Fibroblast of skin of scalp (primary cell): ENCODE measurements around the gene XRCC5.
A peak's percentile ranks its signal among the peaks of the same experiment; 100 is the strongest.
"Not testable (repeated sequence)": the region's sequence is repeated elsewhere in the genome, so short reads cannot be mapped to it uniquely, and the experiment has no call there.

ENCODE experiments used
- DNase-seq: peaks from one replicate; pipeline ENCODE4 v3.0.0-alpha.2; 2013

The XRCC5 gene

DNA sequence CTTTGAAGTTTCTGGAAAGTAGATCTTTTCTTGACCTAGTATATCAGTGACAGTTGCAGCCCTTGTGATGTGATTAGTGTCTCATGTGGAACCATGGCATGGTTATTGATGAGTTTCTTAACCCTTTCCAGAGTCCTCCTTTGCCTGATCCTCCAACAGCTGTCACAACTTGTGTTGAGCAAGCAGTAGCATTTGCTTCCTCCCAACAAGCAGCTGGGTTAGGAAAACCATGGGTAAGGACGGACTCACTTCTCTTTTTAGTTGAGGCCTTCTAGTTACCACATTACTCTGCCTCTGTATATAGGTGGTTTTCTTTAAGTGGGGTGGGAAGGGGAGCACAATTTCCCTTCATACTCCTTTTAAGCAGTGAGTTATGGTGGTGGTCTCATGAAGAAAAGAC, 96.3 kb downstream of the XRCC5 start:
- DNase-seq = no peak

GRCh38 chr2:216206041-216206703, 97.0 kb downstream of the XRCC5 start:
- no peak for DNase-seq

DNA sequence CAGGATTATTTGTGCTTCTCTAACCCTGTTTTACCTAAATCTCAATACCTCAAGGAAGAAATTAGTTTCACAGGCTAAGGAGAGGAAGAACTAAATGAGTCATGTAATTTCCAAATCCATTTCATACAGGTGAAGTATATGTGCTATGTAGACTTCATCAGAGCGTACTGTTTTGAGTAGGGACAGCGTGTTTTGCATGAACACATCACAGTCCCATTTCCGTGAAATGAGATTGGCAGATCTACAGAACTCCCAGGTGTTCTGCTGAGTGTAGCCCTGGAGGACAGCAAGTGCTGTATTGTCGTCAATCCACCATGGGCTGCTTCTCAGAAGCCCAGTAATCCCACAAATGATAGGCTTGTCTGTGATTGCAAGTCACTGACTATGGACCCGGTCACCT, 97.7 kb downstream of the XRCC5 start:
- DNase-seq = no peak

- DNase-seq = not testable (repeated sequence)
Measured at GRCh38 chr2:216208661-216209060, 99.5 kb downstream of the XRCC5 start.

DNA sequence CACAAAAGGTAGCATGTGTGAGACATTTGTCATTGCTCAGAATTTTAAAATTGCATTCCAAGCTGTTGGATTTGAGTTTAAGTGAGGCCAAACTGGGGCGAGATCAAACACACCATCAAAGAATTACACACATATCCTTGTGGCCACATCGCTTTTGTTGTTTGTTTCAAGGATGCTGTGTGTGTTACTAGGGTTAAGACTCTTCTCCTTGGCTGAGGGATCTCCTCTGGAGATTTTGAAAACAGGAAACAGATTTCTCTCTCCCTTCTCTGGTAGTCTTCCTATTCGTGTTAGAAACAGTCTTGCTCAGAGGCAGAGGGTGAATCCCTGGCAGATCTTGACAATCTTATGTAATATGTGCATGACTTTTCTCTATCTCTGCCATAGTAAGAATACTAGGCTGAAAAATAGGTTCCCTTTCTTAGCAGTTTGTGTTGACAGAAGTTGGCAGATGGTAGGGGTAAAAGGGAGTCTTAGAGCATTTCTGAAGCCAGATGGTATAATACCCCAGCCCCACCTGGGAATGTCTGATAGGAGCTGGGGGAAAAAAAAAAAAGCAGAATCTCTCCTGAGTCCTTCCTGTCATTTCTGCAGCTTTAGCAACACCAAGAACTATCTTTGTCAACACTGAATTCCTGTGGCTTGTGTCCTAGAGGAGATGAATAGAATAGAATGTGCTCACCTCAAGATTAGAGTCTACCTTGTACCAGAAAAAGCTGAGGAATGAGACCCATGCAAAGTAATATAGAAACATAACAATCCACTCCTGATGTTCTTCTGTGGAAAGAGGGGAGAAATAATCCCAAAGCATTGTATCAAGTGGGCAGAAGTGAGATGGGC, 101.8 kb downstream of the XRCC5 start:
- DNase-seq = no peak

DNA sequence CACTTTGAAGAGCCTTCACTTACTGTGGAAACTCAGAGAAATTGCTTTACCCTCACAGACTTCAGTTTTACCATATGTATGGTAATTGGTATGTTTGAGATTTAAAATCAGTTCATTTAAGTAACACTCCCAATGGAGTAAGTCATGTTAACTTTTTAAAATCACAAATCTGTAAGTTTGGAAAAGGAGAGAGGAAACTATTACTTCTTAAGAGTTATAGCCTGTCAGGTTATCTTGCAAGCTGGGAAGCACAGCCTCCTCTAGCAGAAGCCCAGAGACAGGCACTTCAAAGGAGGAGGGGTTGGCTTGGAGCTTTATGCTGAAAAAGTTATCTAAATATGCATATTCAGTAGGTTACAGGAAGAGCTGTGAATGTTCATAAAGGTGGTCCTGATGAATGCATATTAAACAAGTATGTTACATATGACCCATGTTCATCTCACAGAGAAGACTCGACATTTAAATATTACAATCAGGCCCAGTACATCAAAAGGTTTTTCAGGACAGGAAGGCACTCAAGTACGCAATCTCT, 102.5 kb downstream of the XRCC5 start:
- DNase-seq = no peak

- no peak for DNase-seq
Measured at GRCh38 chr2:216214768-216215167, 105.6 kb downstream of the XRCC5 start.

DNA sequence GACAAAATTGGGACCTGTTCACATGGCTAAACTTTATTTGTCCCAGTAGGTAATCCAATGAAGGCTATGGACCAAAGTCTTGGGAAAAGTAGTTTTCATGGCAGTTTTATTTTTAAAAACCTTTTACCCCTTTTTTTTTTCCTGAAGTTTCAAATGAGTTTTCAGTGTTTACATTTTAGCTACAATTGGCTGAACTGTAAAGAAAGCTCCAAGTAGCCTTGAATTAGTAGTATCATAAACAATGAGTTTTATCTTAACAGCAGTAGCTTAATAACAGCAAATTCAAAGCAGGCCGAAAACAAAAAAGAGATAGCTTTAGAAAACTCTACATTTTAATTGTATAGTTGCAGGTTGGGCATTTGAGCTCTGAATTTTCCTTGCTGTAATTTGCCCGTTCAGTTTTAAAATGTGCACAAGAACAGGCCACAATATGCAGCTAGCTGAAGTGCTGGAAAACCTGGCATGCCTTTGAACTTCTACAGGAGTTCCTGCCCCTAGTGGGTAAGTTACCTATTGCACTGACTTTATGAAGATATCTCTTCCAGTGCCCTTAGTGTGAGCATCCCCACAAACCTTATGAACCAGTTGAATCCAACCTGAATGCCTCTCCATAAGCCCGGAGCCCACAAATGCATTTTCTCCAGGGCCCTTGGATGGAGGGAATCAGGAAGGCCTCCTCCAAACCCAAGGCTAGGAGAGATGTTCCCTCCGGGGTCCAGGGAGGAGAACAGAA, 106.7 kb downstream of the XRCC5 start:
- DNase-seq = no peak

DNA sequence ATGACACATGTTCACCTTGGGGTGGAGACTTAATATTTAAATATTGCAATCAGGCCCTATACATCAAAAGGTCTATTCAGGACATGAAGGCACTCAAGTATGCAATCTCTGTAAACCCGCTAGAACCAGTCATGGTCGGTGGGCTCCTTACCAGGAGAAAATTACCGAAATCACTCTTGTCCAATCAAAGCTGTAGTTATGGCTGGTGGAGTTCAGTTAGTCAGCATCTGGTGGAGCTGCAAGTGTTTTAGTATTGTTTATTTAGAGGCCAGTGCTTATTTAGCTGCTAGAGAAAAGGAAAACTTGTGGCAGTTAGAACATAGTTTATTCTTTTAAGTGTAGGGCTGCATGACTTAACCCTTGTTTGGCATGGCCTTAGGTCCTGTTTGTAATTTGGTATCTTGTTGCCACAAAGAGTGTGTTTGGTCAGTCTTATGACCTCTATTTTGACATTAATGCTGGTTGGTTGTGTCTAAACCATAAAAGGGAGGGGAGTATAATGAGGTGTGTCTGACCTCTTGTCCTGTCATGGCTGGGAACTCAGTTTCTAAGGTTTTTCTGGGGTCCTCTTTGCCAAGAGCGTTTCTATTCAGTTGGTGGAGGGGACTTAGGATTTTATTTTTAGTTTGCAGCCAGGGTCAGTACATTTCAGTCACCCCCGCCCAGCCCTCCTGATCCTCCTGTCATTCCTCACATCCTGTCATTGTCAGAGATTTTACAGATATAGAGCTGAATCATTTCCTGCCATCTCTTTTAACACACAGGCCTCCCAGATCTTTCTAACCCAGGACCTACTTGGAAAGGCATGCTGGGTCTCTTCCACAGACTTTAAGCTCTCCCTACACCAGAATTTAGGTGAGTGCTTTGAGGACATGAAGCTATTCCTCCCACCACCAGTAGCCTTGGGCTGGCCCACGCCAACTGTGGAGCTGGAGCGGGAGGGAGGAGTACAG, 108.1 kb downstream of the XRCC5 start:
- peak; percentile 54 for DNase-seq

DNA sequence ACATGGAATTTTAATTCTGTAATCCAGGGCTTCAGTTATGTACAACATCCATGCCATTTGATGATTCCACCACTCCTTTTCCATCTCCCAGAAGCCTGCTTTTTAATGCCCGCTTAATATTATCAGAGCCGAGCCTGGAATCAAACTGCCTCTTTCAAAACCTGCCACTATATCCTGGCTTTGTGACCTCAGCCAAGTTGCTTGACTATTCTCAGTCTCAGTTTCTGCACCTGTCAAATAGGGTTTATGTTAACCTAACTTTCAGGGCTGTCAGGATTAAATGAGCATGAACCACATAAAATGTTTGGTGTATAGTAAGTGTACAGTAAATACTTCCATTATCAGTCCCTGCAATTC, 108.7 kb downstream of the XRCC5 start:
- DNase-seq = no peak

GRCh38 chr2:216219861-216220260, 110.7 kb downstream of the XRCC5 start:
- no peak for DNase-seq

- no peak for DNase-seq
Measured at GRCh38 chr2:216220976-216221375, 111.8 kb downstream of the XRCC5 start.

GRCh38 chr2:216221811-216222210, 112.7 kb downstream of the XRCC5 start:
- DNase-seq = no peak

DNA sequence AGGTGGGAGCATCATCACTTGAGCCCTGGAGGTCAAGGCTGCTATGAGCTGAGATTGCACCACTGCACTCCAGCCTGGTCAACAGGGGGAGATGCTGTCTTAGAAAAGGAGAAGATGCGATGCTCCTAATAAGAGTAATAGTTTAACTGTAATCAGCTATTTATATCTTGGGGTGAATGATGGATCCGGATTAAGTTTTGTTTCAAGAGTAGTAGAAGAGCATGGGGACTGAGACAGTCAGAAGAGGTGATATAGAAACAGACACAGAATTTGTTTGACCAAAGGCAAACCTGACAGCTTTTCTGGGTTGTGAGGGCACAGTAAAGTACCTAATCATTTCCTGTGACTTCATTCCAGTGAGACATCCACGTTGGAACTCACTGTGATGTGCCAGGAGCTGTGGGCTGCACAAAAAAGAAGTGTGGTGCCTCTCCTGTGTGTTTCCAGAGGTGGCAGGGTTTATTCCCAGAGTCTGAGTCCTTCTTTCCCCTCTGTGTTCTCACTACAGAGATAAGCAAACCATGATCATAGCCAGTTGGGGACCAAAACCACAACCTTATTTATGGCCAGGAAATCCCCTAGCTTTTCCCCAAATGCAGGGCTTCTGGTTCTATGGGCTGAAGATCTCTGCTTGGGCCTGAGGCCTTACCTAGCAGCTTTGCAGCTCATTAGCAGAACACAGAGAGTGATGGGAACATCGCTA, 113.7 kb downstream of the XRCC5 start:
- DNase-seq = peak; percentile 56

DNA sequence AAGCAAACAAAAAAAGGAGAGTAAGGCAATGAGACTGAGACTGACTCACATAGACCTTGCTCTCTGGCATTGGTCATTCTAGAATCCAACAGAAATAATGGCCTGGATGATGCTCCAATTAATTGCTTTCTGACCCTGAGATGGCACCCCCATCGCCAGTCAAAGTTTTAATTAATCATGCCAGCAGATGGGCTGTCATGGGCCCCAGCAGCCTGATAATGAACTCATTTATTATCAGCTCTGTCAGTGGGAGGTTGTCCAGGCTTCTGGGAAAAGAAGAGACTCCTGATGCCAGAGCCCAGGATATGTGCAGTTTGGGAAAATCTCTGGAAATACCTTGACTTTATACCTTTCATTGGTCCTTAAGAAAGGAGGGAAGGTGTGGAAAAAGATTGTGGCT, 115.2 kb downstream of the XRCC5 start:
- DNase-seq = no peak

DNA sequence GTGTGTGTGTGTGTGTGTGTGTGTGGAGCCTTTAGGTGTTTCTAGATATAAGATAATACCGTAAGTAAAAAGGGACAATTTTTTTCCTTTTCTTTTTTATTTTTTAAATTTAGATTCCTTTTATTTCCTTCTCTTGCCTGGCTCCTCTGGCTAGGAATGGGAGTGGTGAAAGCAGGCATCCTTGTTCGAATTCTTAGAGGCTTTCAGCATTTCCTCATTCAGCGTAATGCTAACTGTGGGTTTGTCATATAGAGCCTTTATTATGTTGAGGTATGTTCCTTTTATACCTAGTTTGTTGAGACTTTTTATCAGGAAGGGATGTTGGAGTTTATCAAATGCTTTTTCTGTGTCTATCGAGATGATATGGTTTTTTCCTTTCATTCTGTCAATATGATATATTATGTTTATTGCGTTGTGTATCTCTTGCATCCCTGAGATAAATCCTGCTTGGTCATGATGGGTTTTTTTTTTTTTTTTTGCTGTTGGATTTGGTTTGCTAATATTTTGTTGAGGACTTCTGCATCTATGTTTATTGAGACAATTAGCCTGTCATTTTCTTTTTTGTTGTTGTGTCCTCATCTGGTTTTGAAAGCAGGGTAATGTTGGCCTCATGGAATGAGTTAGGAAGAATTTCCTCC, 120.2 kb downstream of the XRCC5 start:
- DNase-seq = no peak

- no peak for DNase-seq
Measured at GRCh38 chr2:216231867-216232266, 122.7 kb downstream of the XRCC5 start.

GRCh38 chr2:216232721-216233120, 123.6 kb downstream of the XRCC5 start:
- no peak for DNase-seq

DNA sequence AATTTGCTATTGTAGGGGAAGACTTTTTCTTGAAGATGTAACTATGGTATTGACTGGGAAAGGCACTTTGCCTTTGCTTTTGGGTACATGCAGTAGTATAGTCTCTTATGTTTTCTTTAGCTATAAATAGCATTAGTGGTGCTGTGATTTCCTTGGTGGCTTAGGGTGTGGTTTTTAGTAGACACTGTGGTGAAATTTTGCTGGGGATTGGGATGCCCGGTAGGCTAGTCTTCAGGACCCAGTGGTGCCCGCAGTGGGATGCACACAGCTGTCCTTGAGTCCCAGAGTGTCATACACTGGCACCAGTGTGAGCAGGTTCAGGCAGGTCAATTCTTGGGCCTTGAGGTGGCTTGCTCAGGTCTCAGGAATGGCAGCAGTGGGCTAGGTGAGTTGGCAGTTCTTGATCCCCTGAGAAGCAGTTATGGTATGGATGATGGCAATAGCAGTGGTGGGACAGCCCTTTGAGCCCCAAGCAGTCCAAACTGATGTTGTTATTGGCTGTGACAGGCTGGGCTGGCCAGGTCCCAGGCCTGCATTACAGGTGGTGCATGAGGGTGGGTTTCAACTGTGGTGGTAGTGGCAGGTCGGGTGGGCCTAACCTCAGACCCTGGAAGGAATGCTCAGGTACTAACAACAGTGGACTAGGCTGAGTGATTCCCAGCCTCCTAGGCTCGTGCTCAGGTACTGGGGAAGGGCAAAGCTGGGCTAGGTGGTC, 124.3 kb downstream of the XRCC5 start:
- no peak for DNase-seq

DNA sequence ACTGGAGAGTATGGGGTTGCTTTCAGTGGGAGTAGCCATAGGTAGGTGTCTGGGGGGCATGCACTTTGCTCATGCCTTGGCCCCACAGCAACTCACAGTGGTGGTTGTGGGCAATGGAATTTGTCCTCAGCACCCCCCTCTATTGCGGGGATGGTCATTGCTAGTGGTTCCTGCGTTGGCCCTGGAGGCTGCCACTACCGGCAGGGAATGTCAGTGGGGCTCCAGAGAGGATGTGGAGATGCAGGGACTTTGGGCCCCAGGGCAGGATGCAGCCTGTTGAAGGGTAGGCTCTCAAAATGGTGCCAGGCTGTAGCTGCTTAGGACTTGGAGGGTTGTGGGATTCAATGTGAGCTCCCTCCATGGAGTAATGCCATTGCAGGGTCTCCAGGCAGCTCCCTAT, 125.0 kb downstream of the XRCC5 start:
- DNase-seq = no peak
